ENCODE measurements around the gene SLMAP. TPM values are rescaled to one million over a fixed set of nuclear protein-coding genes. Genes with fewer than 3 reads are reported as not detected.

SLMAP gene
- total RNA-seq, 1 experiment from 2014 or later = 49.2 TPM

GRCh38 chr3:57709031-57709430 is 47.1 kb upstream of the SLMAP start:
- in situ Hi-C loops (cut with HindIII; ENCODE audit: low pct_unique_long_range_greater_than_20kb, low sequenced_read_pairs) (no loop called here), intact Hi-C loops (cut with micrococcal nuclease; ENCODE audit: unreplicated experiment) (no loop called here)
- H3K4me1 ChIP-seq (ENCODE audit: control insufficient read depth, insufficient read depth, low read length) = no peaks in the 10 kb centered on the region
- no peaks in the 10 kb centered on the region for H3K27me3 ChIP-seq (ENCODE audit: control insufficient read depth, insufficient read depth, low read length)
- no peaks in the 10 kb centered on the region for H3K9me3 ChIP-seq (ENCODE audit: control insufficient read depth, insufficient read depth, low read depth, low read length)
- ChIA-PET POLR2A (interaction anchor here (0.8 to 1.0 kb wide), 2 partner anchors 10 to 45 kb away, joined by 3 to 14 read pairs; no protein-coding TSS in a partner anchor), CTCF (no interaction called here)
- H3K36me3 ChIP-seq (ENCODE audit: control insufficient read depth, insufficient read depth, low read length) = no peaks in the 10 kb centered on the region
- BruUV-seq (replicated peaks) = no TSS peak
- TF ChIP-seq POLR2AphosphoS5 (IDR thresholded peaks at IDR 0.05; ENCODE audit: low read depth, low read length) (no peak), TCF7L2 (IDR thresholded peaks at IDR 0.05; ENCODE audit: low read depth, low read length) (no peak), SIN3A (IDR thresholded peaks at IDR 0.05; ENCODE audit: borderline replicate concordance, insufficient read depth, low read depth, low read length) (no peak)
- TF ChIP-seq, protein P1, sequence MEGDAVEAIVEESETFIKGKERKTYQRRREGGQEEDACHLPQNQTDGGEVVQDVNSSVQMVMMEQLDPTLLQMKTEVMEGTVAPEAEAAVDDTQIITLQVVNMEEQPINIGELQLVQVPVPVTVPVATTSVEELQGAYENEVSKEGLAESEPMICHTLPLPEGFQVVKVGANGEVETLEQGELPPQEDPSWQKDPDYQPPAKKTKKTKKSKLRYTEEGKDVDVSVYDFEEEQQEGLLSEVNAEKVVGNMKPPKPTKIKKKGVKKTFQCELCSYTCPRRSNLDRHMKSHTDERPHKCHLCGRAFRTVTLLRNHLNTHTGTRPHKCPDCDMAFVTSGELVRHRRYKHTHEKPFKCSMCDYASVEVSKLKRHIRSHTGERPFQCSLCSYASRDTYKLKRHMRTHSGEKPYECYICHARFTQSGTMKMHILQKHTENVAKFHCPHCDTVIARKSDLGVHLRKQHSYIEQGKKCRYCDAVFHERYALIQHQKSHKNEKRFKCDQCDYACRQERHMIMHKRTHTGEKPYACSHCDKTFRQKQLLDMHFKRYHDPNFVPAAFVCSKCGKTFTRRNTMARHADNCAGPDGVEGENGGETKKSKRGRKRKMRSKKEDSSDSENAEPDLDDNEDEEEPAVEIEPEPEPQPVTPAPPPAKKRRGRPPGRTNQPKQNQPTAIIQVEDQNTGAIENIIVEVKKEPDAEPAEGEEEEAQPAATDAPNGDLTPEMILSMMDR (IDR thresholded peaks at IDR 0.05) = no peak
- TF ChIP-seq, protein P2, sequence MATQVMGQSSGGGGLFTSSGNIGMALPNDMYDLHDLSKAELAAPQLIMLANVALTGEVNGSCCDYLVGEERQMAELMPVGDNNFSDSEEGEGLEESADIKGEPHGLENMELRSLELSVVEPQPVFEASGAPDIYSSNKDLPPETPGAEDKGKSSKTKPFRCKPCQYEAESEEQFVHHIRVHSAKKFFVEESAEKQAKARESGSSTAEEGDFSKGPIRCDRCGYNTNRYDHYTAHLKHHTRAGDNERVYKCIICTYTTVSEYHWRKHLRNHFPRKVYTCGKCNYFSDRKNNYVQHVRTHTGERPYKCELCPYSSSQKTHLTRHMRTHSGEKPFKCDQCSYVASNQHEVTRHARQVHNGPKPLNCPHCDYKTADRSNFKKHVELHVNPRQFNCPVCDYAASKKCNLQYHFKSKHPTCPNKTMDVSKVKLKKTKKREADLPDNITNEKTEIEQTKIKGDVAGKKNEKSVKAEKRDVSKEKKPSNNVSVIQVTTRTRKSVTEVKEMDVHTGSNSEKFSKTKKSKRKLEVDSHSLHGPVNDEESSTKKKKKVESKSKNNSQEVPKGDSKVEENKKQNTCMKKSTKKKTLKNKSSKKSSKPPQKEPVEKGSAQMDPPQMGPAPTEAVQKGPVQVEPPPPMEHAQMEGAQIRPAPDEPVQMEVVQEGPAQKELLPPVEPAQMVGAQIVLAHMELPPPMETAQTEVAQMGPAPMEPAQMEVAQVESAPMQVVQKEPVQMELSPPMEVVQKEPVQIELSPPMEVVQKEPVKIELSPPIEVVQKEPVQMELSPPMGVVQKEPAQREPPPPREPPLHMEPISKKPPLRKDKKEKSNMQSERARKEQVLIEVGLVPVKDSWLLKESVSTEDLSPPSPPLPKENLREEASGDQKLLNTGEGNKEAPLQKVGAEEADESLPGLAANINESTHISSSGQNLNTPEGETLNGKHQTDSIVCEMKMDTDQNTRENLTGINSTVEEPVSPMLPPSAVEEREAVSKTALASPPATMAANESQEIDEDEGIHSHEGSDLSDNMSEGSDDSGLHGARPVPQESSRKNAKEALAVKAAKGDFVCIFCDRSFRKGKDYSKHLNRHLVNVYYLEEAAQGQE (IDR thresholded peaks at IDR 0.05; ENCODE audit: insufficient read depth in 1 of 2, low read depth in 2 of 2, low read length in 1 of 2) = no peak
- no peak overlapping the region for H3K4me3 ChIP-seq (ENCODE audit: low read depth in 2 of 2, low read length in 2 of 2)
- H3K27ac ChIP-seq (ENCODE audit: low read length) = no peak overlapping the region
- ATAC-seq = no peak
- DNase-seq (ENCODE audit: low read depth, low spot score) = no peak

- Histone ChIP-seq H3K27me3 (ENCODE audit: control insufficient read depth, insufficient read depth, low read length) (no peaks in the 10 kb centered on the region), H3K27ac (ENCODE audit: low read length) (no peak overlapping the region), H3K36me3 (ENCODE audit: control insufficient read depth, insufficient read depth, low read length) (no peaks in the 10 kb centered on the region), H3K4me1 (ENCODE audit: control insufficient read depth, insufficient read depth, low read length) (no peaks in the 10 kb centered on the region), H3K9me3 (ENCODE audit: control insufficient read depth, insufficient read depth, low read depth, low read length) (no peaks in the 10 kb centered on the region), H3K4me3 (ENCODE audit: low read depth in 2 of 2, low read length in 2 of 2) (no peak overlapping the region)
- no peak for DNase-seq (ENCODE audit: low read depth, low spot score)
- in situ Hi-C loops (cut with HindIII; ENCODE audit: low pct_unique_long_range_greater_than_20kb, low sequenced_read_pairs) = no loop called here
- no peak for ATAC-seq
- intact Hi-C loops (cut with micrococcal nuclease; ENCODE audit: unreplicated experiment) = no loop called here
- ChIA-PET POLR2A (interaction anchor here (0.8 to 1.0 kb wide), 2 partner anchors 10 to 44 kb away, joined by 3 to 14 read pairs; no protein-coding TSS in a partner anchor), CTCF (no interaction called here)
- no TSS peak for BruUV-seq (replicated peaks)
- no peak for TF ChIP-seq POLR2AphosphoS5 (IDR thresholded peaks at IDR 0.05; ENCODE audit: low read depth, low read length)
- TF ChIP-seq, protein P2 (IDR thresholded peaks at IDR 0.05; ENCODE audit: insufficient read depth in 1 of 2, low read depth in 2 of 2, low read length in 1 of 2) = no peak
- TF ChIP-seq, protein P1 (IDR thresholded peaks at IDR 0.05) = no peak
- TF ChIP-seq TCF7L2 (IDR thresholded peaks at IDR 0.05; ENCODE audit: low read depth, low read length) = no peak
- no peak for TF ChIP-seq SIN3A (IDR thresholded peaks at IDR 0.05; ENCODE audit: borderline replicate concordance, insufficient read depth, low read depth, low read length)
These were observed 46.5 kb upstream of the SLMAP start for GRCh38 chr3:57709559-57709958.
